NCI-H1105 treated with DMSO at 0.1 percent for 48 hours (cell line): ENCODE measurements around the gene CTBP1.
A peak's percentile ranks its signal among the peaks of the same experiment; 100 is the strongest.

ENCODE experiments used
- DNase-seq: peaks from one replicate; lab custom pipeline; 2025; lab: John Stamatoyannopoulos, UW

Gene CTBP1

GRCh38 chr4:1249731-1250526, 999 bp upstream of the CTBP1 start:
- no peak for DNase-seq

- DNase-seq: peak; percentile 53
Measured at GRCh38 chr4:1249148-1249730, 309 bp upstream of the CTBP1 start.

- no peak for DNase-seq
Measured at GRCh38 chr4:1247864-1248244, 1.1 kb downstream of the CTBP1 start.

- no peak for DNase-seq
Measured at GRCh38 chr4:1246901-1247863, 1.7 kb downstream of the CTBP1 start.

- DNase-seq: no peak
Measured at GRCh38 chr4:1246111-1246881, 2.6 kb downstream of the CTBP1 start.

GRCh38 chr4:1245481-1246051, 3.4 kb downstream of the CTBP1 start:
- DNase-seq: no peak

GRCh38 chr4:1244978-1245471, 3.9 kb downstream of the CTBP1 start:
- DNase-seq: no peak

- no peak for DNase-seq
Measured at GRCh38 chr4:1244081-1244977, 4.6 kb downstream of the CTBP1 start.

- no peak for DNase-seq
Measured at GRCh38 chr4:1243451-1244080, 5.4 kb downstream of the CTBP1 start.

GRCh38 chr4:1242506-1243450, 6.2 kb downstream of the CTBP1 start:
- no peak for DNase-seq

GRCh38 chr4:1241936-1242505, 6.9 kb downstream of the CTBP1 start:
- DNase-seq: no peak

- no peak for DNase-seq
Measured at GRCh38 chr4:1241466-1241935, 7.4 kb downstream of the CTBP1 start.

- no peak for DNase-seq
Measured at GRCh38 chr4:1240721-1241465, 8.0 kb downstream of the CTBP1 start.

- DNase-seq: no peak
Measured at GRCh38 chr4:1239950-1240307, 9.0 kb downstream of the CTBP1 start.

- no peak for DNase-seq
Measured at GRCh38 chr4:1239141-1239949, 9.6 kb downstream of the CTBP1 start.

- no peak for DNase-seq
Measured at GRCh38 chr4:1238676-1239000, 10.3 kb downstream of the CTBP1 start.
